NCI-H2227 (cell line): ENCODE data around the gene SLC9B1.
"Not testable (repeated sequence)": the region's sequence is repeated elsewhere in the genome, so short reads cannot be mapped to it uniquely, and the experiment has no call there.

ENCODE experiments used
- DNase-seq: peaks from one replicate; lab custom pipeline; 2025; ENCODE audit not compliant: unreplicated experiment; lab: John Stamatoyannopoulos, UW

SLC9B1 gene

DNA sequence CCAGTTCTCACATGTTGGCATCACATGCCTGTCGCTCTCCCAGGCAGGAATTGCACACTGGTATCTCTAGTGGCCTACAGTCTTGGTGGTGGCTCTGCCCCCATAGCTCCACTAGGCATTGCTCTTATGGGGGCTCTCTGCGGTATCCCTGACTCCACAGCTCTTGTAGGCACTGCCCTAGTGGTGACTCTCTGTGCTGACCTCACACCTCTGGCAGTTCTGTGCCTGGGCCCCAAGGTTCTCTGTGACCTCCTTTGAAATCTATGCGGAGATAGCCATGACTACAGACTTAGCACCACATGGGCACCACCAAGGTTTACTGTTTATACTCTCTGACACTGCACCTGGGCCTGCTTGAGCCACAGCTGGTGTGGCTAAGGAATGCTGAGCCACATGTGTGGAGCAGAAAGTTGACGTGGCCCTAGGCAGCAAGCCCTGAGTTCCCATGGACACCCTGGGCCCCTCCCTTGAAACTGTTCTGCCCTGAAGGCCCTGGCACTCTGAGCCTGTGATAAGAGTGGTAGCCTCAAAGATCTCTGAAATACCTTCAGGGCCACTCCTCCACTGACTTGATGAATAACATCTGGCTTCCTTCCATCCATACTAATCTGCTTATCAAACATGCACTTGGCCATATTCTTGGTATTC, 8.0 kb downstream of the SLC9B1 start:
- no peak for DNase-seq

DNA sequence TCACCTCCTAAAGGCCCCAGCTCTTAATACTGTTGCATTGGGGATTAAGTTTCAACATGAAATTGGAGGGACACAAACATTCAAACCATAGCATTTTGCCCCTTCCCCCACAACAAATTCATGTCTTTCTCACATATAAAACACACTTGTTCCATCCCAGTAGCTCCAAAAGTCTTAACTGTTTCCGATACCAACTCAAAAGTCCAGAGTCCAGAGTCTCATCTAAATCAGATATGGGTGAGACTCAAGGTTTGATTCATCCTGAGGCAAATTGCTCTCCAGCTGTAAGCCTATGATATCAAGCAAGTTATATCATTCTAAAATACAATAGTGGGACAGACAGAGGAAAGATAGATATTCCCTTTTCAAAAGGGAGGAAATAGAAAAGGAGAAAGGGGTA, 8.7 kb downstream of the SLC9B1 start:
- no peak for DNase-seq

DNA sequence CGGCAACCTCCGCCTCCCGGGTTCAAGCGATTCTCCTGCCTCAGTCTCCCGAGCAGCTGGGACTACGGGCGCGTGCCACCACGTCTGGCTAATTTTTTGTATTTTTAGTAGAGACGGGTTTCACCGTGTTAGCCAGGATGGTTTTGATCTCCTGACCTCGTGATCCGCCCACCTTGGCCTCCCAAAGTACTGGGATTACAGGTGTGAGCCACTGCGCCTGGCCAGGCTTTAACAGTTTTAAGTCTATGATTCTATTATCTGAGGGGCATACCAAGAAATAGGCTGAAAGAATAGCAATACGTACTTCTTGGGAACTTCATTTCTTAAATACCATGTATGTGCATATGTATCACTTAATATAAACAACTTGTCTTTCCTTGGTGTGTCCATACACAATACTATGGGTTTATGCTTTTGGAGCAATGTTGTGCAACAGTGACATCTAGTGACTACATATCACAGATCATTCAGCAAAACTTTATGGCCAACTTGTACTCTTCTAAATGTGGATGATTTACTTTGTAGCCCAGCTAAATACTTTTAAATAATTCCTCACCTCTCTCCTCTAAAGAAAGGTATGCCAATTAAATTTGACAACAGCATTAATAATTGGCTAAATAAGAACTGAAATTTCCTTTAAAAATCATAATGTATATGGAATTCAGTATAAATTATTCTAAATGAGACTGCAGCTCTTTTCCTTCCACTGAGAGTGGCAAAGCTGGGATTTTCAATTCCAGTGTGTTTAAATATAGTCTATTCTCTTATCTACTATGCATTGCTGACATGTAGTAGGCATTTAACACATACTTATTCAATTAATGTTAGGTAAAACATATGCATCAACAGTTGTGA, 10.4 kb downstream of the SLC9B1 start:
- DNase-seq = peak; percentile 51

DNA sequence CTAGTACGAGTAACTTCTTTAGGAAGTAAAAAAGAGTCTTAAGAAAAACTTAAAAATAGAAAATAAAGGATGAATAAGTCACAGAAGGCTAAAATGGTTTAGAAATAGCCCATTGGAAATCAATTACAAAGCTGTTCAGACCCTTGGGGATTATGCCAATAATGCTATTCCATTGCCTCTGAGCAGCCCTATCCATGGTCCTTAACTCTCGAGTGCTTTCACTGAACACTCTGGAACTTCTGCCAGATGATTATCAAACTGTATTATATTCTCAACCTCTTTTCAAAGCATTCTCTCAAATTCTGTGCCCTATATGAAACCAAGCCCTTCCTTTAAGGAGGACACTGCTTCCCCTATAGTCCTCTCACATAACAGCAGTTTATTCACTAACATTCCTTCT, 17.0 kb downstream of the SLC9B1 start:
- DNase-seq = no peak

DNA sequence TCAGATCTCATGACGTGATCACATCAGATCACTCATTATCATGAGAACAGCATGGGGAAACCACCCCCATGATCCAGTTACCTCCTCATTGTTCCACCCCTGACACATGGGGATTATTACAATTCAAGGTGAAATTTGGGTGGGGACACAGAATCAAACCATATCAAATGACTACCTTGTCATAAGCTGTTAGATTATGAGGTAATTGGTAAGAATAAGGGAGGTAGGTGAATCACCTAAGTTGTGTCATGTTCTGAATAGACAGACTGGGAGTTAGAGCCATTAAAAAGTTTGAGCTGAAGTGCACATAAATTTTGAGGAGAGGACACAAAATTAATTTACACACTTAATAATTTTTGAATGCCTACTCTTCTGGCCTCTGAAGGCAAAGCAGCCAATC, 24.7 kb downstream of the SLC9B1 start:
- DNase-seq = no peak

DNA sequence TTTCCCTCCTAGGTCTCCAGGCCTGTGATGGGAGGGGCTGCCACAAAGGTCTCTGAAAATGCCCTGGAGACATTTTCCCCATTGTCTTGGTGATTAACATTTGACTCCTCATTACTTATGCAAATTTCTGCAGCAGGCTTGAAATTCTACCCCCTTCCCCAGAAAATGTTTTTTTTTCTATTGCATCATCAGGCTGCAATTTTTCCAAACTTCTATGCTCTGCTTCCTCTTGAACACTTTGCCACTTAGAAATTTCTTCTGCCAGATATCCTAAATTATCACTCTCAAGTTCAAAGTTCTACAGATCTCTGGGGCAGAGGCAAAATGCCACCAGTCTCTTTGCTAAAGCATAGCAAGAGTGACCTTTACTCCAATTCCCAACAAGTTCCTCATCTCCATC, 25.5 kb downstream of the SLC9B1 start:
- DNase-seq = not testable (repeated sequence)

DNA sequence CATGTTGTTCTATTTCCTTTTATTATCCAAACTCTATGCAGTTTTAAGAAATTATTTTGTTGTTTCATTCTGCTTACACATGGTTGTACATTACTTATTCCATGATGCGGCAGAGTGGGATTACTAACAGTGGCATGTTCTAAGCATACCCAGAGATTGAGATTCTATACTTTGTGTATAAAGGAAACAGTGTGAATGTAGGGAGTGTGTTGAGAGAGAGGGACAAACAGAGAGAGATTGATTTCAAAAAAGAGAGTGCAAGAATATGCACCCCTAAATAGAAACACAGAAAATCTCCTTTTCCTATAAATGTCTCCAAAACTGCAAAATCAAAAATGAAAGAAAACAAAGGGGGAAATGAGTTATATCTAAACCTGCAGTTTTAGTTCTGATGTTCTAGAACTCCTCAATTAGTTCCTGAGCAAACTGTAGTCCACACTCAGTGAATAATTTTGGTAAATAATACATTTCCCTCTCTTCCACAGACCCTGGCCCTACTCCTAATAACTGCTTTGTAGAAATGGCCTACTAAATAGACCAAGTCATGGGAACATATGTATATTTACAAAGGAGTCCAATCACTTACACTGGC, 31.0 kb downstream of the SLC9B1 start:
- no peak for DNase-seq

DNA sequence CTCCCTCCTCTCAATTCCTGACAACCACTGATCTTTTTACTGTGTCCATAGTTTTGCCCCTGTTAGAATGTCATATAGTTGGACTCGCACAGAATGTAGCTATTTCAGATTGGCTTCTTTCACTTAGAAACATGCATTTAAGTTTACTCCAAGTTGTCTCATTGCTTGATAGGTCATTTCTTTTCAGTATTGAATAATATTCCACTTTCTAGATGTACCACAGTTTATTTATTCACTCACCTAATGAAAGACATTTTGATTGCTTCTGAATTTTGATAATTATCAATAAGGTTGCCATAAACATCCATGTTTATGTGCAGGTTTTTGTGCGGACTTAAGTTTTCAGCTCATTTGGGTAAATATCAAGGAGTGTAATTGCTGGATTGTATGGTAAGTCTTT, 38.5 kb downstream of the SLC9B1 start:
- no peak for DNase-seq

DNA sequence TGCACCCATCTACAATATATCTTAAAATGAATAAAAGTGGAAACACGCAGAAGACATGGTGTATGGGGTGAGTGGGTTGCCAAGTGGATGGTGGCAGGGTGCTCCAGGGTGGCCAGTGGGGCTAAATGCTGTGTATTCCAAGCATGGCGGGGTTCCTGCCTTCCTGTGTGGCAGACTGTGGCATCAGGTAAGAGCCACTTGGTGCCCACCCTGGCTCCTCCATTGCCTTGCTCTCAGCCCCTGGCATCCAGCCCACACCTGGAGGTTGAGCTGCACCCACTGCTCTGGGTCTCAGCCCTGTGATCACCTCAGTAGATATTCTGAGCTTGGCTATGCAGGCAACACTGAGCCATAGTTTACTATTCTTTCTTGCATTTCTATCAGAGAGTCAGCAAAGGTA, 57.7 kb downstream of the SLC9B1 start:
- DNase-seq = not testable (repeated sequence)

DNA sequence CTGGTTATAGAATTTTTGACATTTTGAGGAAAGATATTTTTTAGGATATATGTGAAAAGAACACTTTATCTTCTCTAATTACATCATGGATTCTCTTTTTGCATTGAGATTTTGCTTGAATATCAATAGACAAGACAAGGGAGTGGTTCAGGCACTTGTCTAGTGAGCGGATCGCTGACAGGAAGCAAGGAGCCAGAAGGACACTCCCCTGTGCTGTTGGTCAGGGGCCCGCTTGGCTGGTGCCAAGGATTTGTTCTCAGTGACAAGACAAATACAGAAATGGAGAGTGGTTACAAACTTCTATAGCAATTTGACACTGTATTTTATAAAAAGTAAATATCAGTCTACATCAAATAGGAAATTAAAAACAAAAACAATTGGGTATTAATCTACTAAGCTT, 60.0 kb downstream of the SLC9B1 start:
- no peak for DNase-seq

DNA sequence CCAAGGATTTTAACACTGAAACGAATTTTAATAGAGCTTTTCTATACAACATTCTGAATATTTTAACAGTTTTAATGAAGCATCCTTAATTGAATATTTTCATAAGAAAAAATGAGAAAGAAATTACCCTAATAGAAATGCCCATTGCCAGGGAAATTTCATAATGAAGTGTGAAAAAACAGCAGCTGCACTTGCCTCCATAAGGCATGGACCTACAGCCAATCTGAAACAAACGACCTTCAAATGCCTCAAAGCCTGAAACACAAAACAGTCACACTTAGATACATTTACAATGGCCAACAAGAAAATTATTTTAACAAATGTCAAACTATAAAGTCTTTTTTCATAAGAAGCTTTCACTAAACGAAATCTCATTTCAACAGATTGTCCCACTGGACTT, 74.4 kb downstream of the SLC9B1 start:
- DNase-seq = no peak

DNA sequence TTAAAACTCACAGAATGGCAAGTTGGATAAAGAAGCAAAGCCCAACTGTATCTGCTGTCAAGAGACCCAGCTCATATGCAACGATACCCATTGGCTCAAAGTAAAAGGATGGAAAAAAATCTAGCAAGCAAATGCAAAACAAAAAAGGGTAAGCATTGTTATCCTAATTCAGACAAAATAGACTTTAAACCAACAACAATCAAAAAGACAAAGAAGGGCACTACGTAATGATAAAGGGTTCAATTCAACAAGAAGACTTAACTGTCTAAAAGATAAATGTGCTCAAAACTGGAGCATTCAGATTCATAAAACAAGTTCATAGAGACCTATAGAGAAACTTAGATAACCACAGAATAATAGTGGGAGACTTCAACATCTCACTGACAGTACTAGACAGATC, 81.4 kb downstream of the SLC9B1 start:
- DNase-seq = not testable (repeated sequence)

DNA sequence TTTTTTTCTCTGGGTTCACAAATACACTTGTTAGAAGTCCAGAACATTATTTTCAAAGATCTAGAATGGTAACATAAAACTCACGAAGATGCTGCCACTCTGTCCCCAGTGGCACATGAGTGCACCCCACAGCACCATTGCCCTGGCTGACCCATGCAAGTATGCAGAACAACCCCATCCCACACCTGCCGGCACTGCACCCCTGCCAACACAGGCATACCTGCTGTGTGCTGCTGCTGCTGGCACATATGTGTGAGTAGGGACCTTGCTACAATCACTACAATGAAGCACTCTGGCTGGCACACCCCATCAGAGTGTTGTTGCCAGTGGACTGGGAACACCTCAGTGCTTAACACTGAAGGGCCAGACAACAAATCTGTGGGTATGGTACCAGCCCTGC, 83.8 kb downstream of the SLC9B1 start:
- DNase-seq = no peak

DNA sequence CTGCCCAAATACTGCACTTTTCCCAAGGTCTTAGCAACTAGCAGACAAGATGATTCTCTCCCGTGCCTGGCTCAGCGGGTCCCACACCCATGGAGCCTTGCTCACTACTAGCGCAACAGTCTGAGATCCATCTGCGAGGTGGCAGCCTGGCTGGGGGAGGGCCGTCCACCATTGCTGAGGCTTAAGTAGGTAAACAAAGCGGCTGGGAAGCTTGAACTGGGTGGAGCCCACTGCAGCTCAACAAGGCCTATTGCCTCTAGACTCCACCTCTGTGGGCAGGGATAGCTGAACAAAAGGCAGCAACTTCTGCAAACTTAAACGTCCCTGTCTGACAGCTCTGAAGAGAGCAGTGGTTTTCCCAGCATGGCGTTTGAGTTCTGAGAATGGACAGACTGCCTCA, 99.8 kb downstream of the SLC9B1 start:
- not testable (repeated sequence) for DNase-seq

DNA sequence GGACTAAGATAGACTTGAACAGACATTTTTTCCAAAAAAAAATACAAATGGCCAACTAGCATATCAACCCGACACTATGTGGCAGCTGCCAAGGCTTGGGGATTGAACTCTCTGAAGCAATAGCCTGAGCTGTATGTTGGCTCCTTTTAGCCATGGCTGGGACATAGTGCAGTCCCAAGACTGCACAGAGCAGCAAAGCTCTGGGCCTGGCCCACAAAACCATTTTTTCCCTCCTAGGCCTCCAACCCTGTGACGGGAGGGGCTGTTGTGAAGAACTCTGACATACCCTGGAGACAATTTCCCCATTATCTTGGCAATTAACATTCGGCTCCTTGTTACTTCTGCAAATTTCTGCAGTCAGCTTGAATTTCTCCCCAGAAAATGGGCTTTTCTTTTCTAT, 100.6 kb downstream of the SLC9B1 start:
- no peak for DNase-seq

DNA sequence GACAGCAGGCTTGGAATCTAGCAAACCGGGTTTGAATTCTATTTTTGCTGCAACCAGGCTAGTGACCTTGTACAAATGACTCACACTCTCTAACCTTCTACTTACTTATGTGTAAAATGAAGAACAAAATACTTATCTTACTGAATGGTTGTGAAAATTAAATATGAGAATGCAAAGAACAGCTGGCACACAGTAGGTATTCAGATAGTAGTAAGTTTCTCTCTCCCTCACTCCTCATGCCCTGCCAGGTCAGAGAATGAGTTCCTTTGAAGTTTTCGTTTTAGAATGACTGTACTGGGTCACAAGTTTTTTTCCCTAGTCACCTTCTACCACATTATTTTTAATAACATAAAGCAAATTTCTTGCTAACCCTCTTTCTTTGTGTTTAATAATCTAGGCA, 117.7 kb downstream of the SLC9B1 start:
- DNase-seq = no peak

DNA sequence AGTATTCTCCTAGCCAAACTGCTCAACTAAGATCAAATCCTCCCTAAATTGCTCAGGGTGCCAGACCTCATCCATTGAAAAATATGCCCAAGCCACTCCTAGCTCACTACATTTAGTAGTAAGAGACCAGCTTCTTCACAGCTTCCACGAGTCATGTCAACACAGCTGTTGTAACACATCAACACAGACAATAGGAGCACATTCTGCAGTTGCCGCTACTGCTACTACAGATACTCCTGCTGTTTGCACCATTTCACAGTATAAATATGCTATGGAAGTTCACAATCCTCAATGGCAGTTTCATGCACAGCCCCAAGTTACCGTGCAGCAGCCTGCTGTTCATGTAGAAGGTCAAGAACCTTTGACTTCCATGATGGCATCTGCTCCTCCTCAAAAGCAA, 121.9 kb downstream of the SLC9B1 start:
- not testable (repeated sequence) for DNase-seq

DNA sequence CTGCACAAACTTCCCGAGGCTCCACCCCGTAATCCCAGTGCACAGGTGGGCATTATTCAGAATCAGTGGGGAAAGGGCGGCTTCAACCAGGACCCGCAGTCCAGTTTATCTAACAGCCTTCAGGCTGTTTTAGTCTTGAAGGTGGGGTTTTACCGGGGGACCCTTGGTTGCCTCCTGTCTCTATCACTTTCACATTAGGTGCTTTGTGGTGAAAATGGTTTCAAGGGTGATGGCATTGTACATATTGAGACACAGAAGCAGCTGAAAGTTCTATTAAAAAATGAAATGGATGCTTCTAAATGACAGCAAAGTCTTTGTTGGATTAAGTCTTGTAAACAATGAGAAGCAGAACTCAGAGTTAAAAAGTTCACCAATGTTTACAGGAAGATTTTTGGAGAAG, 123.0 kb downstream of the SLC9B1 start:
- DNase-seq = not testable (repeated sequence)

DNA sequence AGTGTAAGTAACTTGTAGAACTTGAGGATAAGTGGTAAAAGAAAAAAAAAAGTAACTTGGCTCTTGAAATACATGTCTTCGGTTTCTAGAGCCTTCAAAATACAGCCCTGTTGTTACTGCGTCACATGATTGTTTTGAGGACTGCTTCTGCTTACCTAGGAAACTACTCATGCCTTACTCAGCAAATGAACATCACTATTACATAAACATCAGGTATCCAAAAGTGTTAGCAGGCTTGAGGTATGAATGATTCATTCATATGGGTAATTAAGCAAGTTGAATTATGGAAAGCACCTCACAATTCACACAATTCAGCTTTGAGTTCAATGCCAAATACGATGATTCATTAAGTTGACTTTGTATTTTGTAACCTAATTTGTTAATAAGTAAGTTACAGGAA, 129.6 kb downstream of the SLC9B1 start:
- not testable (repeated sequence) for DNase-seq

DNA sequence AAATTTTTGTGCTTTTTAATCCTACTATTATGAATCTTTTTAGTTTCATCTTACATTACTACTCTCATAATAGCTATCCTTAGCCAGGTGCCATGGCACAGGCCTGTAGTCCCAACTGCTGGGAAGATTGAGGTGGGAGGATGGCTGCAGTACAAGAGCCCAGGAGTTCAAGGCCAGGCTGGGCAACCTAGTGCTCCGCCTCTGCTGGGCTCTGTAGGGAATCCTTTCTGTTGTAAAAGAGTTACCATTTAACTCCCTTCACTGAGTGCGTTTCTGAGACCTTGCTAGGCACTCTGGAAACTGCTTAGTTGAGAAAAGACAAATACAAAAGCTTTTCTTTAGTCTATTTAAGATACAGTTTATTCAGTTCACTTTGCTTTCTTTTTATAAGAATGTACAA, 130.9 kb downstream of the SLC9B1 start:
- DNase-seq = not testable (repeated sequence)

DNA sequence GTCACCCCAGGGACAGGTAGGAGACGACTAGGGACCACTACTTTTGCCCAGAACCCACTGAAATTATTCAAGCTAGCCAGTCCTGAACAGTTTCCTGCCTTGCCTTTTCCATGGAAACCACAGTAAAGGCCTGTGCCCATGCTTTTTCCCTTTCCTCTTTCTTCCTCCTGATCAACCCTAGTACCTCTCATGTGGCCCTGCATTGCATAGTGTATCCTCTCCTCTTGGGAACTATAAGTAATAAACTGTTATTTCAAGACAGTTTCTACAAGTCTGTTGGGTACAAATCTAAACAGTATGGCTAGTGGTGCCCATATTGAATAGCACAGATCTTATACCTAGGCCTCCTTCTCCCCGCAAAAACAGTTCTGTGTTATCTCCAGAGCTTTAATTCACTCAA, 136.2 kb downstream of the SLC9B1 start:
- DNase-seq = no peak

DNA sequence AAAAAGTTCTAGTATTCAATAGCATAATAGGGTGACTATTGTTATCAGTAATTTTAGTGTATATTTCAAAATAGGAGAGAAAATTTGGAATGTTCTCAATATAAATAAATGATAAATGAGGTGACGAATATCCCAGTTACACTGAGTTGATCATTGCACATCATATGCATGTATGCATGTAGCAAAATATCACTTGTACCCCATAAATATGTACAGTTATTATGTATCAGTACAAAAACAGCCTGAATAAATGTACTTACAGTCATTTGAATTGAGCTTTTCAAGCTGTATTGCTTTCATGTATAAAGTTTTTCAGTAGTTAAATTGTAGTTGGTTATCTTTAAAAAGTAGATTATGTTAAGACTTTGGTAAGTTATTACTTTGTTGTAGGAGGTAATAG, 138.2 kb downstream of the SLC9B1 start:
- DNase-seq = no peak
